Suprapubic skin (tissue), 4 donors: ENCODE data around the gene NAA80.

ENCODE experiments used
- CTCF ChIP-seq, 2 donors: fragments of 200-600 bp in 1 of 2; fragments of 450-650 bp in 1 of 2; sonication (generic) in 1 of 2; IDR thresholded peaks; one replicate each; pipeline ENCODE4 v1.5.1; 2016 to 2019; ENCODE audit warnings: antibody characterized with exemption in 2 of 2, mild to moderate bottlenecking in 1 of 2, moderate library complexity in 1 of 2
- EP300 ChIP-seq: sonication (generic); formaldehyde crosslinking; IDR thresholded peaks from one replicate; pipeline ENCODE4 v1.6.1; 2017; ENCODE audit warnings: antibody characterized with exemption
- POLR2A ChIP-seq, 2 donors: fragments of 450-650 bp; IDR thresholded peaks; one replicate each; pipeline ENCODE4 v1.6.1; 2017; ENCODE audit warnings: antibody characterized with exemption in 2 of 2, mild to moderate bottlenecking in 2 of 2, moderate library complexity in 2 of 2
- POLR2AphosphoS5 ChIP-seq, 3 donors: sonication (generic); formaldehyde crosslinking; IDR thresholded peaks; one replicate each; pipeline ENCODE4 v1.6.1; 2017; ENCODE audit warnings: antibody characterized with exemption in 3 of 3

GRCh38 chr3:50249457-50249856 lies 49.7 kb downstream of the NAA80 start:
- TF ChIP-seq CTCF (IDR thresholded peaks at IDR 0.05) (no peak), POLR2A (IDR thresholded peaks at IDR 0.05) (no peak), POLR2AphosphoS5 (IDR thresholded peaks at IDR 0.05) (no peak), EP300 (no peak)
